Iris pigment epithelial cell (primary cell): Measurements from ENCODE around the gene TMEM80.

ENCODE experiments used
- DNase-seq: peaks from one replicate; pipeline ENCODE4 v3.0.0-alpha.2; 2011; ENCODE audit warnings: low read depth

Gene TMEM80

GRCh38 chr11:699753-700152 is 4.1 kb downstream of the TMEM80 start:
- DNase-seq = no peak

- DNase-seq = no peak
Observed at GRCh38 chr11:701741-702461, 6.3 kb downstream of the TMEM80 start.

GRCh38 chr11:702462-703461 is 7.1 kb downstream of the TMEM80 start:
- DNase-seq = no peak

GRCh38 chr11:703506-703905 is 7.9 kb downstream of the TMEM80 start:
- no peak for DNase-seq

GRCh38 chr11:704228-704674 is 8.6 kb downstream of the TMEM80 start:
- no peak for DNase-seq

GRCh38 chr11:704781-705645 is 9.4 kb downstream of the TMEM80 start:
- no peak for DNase-seq

DNA sequence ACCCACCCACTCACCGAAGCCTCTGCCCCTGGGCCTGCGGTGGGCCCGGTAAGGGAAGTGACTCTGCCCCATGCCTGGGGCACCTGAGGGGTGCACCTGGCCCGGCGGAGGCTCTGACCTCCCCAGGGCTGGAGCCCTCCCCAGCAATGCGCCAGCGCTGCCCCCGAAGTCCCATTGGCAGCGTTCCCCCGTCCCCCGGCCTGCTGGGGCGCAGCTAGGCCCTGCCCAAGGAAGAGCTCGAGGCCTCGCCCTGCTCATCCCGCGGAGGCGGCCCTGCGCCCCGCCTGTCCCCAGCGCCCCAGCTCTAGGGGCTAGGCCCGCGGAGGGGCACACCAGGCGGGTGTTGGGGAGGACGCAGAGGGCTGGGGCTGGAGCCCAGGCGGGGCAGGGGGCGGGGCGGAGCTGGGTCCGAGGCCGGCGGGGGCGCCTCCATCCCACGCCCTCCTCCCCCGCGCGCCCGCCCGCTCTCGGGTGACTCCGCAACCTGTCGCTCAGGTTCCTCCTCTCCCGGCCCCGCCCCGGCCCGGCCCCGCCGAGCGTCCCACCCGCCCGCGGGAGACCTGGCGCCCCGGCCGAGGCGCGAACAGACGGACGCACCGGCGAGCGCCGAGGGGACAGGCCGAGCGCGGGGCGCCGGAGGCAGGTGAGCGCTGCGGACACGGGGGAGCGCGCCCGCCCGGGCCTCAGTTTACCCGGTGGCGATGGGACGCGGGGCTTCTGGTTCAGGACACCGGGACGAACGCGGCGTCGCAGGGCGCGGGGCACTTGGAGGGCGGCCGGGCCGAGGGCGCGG is 10.2 kb downstream of the TMEM80 start, which contains the start of gene EPS8L2:
EPS8L2 (plus strand) TSS at position 586 of the 793 bp plus-strand sequence. CDS start 3,177 bp downstream, outside the sequence.
- DNase-seq = no peak

GRCh38 chr11:706439-706956 is 10.9 kb downstream of the TMEM80 start:
- no peak for DNase-seq

DNA sequence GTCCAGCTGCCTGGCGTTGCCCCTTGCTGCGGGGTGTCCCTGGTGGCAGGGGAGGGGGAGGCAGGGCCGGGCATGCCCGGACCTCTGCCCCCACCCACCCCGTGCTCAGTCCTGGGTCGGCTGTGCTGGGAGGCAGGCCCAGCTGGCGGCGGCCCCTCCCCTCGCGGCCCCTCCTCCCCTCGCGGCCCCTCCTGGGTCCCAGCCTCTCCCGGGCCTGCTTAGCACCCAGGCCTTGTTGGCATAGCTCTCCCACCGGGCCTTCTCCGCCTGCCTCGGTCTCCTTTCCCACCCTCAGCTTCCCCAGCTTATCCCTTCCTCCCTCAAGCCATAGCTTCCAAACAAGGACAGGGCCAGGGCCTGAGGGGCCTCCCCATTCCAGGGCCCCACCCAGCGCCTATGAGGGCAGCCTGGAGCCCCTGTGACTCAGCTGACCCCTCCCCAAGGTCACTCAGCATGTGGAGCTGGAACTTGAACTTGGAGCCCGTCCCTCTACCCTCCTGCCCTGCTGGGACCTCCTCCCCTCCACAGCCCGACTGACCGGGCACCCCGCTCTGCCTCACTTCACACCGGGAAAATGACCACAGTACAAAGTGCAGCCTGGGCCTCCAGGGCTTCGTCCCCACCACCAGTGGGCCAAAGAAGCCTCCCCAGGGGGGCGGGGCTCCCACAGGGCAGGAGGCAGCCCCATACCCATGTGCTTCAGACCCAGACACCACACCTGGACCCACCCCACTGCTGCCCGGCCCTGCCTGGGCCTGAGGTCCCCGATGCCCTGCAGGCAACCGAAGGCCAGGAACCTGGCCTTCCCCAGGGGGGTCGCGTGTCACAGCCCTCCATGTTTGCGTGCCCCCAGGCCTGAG is 11.6 kb downstream of the TMEM80 start:
- no peak for DNase-seq

GRCh38 chr11:707817-708420 is 12.3 kb downstream of the TMEM80 start:
- no peak for DNase-seq

- no peak for DNase-seq
Observed at GRCh38 chr11:708511-708910, 12.9 kb downstream of the TMEM80 start.

DNA sequence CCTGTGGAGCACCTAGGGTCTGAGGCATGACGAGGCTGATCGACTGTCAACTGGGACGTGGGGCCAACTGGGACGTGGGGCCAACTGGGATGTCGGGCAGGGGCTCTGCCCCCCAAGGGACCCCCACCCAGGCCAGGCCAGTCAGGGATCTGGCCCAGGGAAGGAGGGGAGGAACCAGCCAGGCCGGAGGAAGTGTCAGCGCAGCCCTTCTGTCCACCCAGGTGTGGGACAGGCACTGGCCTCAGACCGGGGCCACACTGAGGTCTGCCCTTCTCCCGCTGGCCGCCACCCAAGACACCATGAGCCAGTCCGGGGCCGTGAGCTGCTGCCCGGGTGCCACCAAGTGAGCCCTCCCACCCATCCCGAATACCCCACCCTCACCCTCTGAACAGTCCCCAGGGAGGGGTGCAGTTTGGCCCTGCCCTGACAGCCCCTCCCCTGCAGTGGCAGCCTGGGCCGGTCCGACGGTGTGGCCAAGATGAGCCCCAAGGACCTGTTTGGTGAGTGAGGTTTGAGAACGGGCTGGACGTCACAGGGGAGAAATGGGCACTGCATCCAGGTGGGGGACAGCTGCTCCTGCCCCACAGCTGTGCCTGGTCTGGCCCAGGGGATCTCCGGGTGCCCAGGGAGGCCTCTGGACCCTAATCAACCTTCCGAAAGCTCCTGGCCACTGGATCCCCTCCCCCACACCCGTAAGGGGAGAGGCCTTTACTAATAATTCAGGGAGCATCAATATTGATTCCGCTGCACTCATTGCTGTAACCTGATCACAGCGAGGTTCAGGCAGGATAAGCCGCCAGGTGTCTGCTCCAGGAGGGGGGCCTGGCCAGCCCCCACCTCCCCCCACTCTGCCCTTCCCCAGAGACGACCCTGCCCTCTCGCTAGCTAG is 13.7 kb downstream of the TMEM80 start:
- DNase-seq = no peak

GRCh38 chr11:714436-714835 is 18.8 kb downstream of the TMEM80 start:
- DNase-seq = no peak

GRCh38 chr11:719214-720016 is 23.8 kb downstream of the TMEM80 start:
- no peak for DNase-seq

GRCh38 chr11:720017-720641 is 24.5 kb downstream of the TMEM80 start:
- DNase-seq = no peak

- DNase-seq = no peak
Observed at GRCh38 chr11:720642-721246, 25.1 kb downstream of the TMEM80 start.
